ENCODE results near the gene CYREN.

GRCh38 chr7:135178364-135178763 is 7.9 kb upstream of the CYREN start:
- TF ChIP-seq CTCF (conservative IDR thresholded peaks at IDR 0.05) (no peak), EZH2 (IDR thresholded peaks at IDR 0.05; ENCODE audit: low read depth) (no peak)
